ENCODE results near the gene SRSF7. TPM values are rescaled to one million over a fixed set of nuclear protein-coding genes. Genes with fewer than 3 reads are reported as not detected.

The SRSF7 gene
- total RNA-seq, 1 experiment from 2014 or later, result 299 TPM

GRCh38 chr2:38702413-38702812, 48.7 kb downstream of the SRSF7 start:
- Mint-ChIP-seq H3K36me3 (no peaks in the 10 kb centered on the region), H3K27me3 (ENCODE audit: low read depth) (no peaks in the 10 kb centered on the region), H3K9me3 (no peaks in the 10 kb centered on the region), H3K4me3 (no peak overlapping the region), H3K27ac (no peak overlapping the region), H3K4me1 (no peaks in the 10 kb centered on the region)
- DNase-seq (ENCODE audit: low spot score) (no peak), ATAC-seq (no peak)
- CTCF ChIA-PET, result interaction anchor here (0.6 to 1.5 kb wide), 2 partner anchors 24 to 121 kb away, joined by 4 to 8 read pairs; no protein-coding TSS in a partner anchor
- TF ChIP-seq ARID4B (CRISPR knock-in tag; IDR thresholded peaks at IDR 0.05; ENCODE audit: borderline replicate concordance) (no peak), ZSCAN18 (CRISPR knock-in tag; IDR thresholded peaks at IDR 0.05) (no peak), GRHL2 (CRISPR knock-in tag; IDR thresholded peaks at IDR 0.05; ENCODE audit: insufficient replicate concordance, severe bottlenecking) (no peak), CDX4 (CRISPR knock-in tag; IDR thresholded peaks at IDR 0.05; ENCODE audit: borderline replicate concordance) (no peak), TEAD4 (CRISPR knock-in tag; IDR thresholded peaks at IDR 0.05) (no peak), USF1 (CRISPR knock-in tag; IDR thresholded peaks at IDR 0.05) (no peak), GTF2I (CRISPR knock-in tag; conservative IDR thresholded peaks at IDR 0.05) (no peak), ZNF138 (CRISPR knock-in tag; conservative IDR thresholded peaks at IDR 0.05) (no peak), SMAD4 (CRISPR knock-in tag; IDR thresholded peaks at IDR 0.05) (no peak), FOXP4 (CRISPR knock-in tag; IDR thresholded peaks at IDR 0.05) (no peak), ZNF121 (CRISPR knock-in tag; IDR thresholded peaks at IDR 0.05) (no peak), IRF1 (CRISPR knock-in tag; IDR thresholded peaks at IDR 0.05) (no peak), PREB (CRISPR knock-in tag; IDR thresholded peaks at IDR 0.05; ENCODE audit: borderline replicate concordance) (no peak)
- POLR2A ChIA-PET, result no interaction called here

- no peaks in the 10 kb centered on the region for H3K4me1 Mint-ChIP-seq
- ChIA-PET CTCF (no interaction called here), POLR2A (no interaction called here)
- DNase-seq (ENCODE audit: low spot score) (no peak), ATAC-seq (no peak)
- no peaks in the 10 kb centered on the region for H3K36me3 Mint-ChIP-seq
- H3K27ac Mint-ChIP-seq, result no peak overlapping the region
- H3K27me3 Mint-ChIP-seq (ENCODE audit: low read depth), result no peaks in the 10 kb centered on the region
- no peaks in the 10 kb centered on the region for H3K9me3 Mint-ChIP-seq
- H3K4me3 Mint-ChIP-seq, result no peak overlapping the region
- TF ChIP-seq NFYB (CRISPR knock-in tag; conservative IDR thresholded peaks at IDR 0.05; ENCODE audit: low read depth) (no peak), ZNF281 (CRISPR knock-in tag; IDR thresholded peaks at IDR 0.05) (no peak), ZMAT4 (CRISPR knock-in tag; IDR thresholded peaks at IDR 0.05) (no peak), CBFB (CRISPR knock-in tag; IDR thresholded peaks at IDR 0.05; ENCODE audit: low read depth) (no peak), KAT7 (CRISPR knock-in tag; IDR thresholded peaks at IDR 0.05; ENCODE audit: borderline replicate concordance) (no peak), RORB (CRISPR knock-in tag; IDR thresholded peaks at IDR 0.05) (no peak)
Measured at GRCh38 chr2:38701542-38701941, 49.6 kb downstream of the SRSF7 start.

All from WTC11 (cell line).